K562 (cell line): ENCODE measurements around the gene TNPO2. TPM values are rescaled to one million over a fixed set of nuclear protein-coding genes. Genes with fewer than 3 reads are reported as not detected.

ENCODE experiments used
- ATAC-seq: fragments of 200-7000 bp; cut with Tn5 transposase; 3 replicates; pipeline ENCODE4 v1.9.1; 2020; ENCODE audit warnings: moderate library complexity
- BruUV-seq: library from RNA; stranded (reverse); fragments of 400-500 nt; replicated peaks from 2 replicates; lab custom pipeline; 2021; lab: Mats Ljungman, UMichigan
- CTCF ChIA-PET: fragments of 300-600 bp; formaldehyde crosslinking; extraction: SDS; loops from one replicate; lab custom pipeline; 2021; ENCODE audit warnings: low intra/inter-chr PET ratio; lab: Yijun Ruan, JAX
- POLR2A ChIA-PET: fragments of 300-600, 350-650 bp; sonication (Branson Sonifier 250); formaldehyde crosslinking; extraction: SDS; loops from one replicate; lab custom pipeline; 2021; ENCODE audit warnings: antibody characterized with exemption, inconsistent platforms; lab: Yijun Ruan, JAX
- DNase-seq, 4 experiments: peaks; one replicate each; pipeline versions ENCODE4 v3.0.0 to v3.0.0-alpha.2; 2011 to 2018; ENCODE audit warnings: low spot score in 3 of 4, mixed read lengths in 3 of 4; ENCODE audit errors: extremely low read depth in 1 of 4
- FAIRE-seq: peaks from 2 replicates; lab custom pipeline; 2011; peaks lifted over from hg19 to GRCh38; lab: Jason Lieb, UNC
- H2AFZ ChIP-seq: 2 replicates; pipeline ENCODE4 v1.6.0; 2011; ENCODE audit warnings: low read depth, low read length, control low read depth, inconsistent platforms
- H3K27ac ChIP-seq: fragments of 200-600 bp; 3 replicates; pipeline ENCODE4 v1.8.0; 2011; ENCODE audit warnings: low read depth, mild to moderate bottlenecking, control low read depth, inconsistent platforms, low read length, moderate library complexity, mixed read lengths; ENCODE audit errors: extremely low read depth
- H3K27me3 ChIP-seq, 2 experiments: fragments of 300-600 bp in 1 of 2; 2 replicates in 1 of 2; 3 replicates in 1 of 2; pipeline versions ENCODE4 v1.6.0 to v1.8.0; 2011; ENCODE audit warnings: inconsistent platforms in 2 of 2, low read length in 2 of 2, mild to moderate bottlenecking in 1 of 2, mixed read lengths in 1 of 2, moderate library complexity in 1 of 2; ENCODE audit not compliant: control insufficient read depth in 2 of 2, insufficient read depth in 2 of 2
- H3K36me3 ChIP-seq: fragments of 300-600 bp; 3 replicates; pipeline ENCODE4 v1.8.0; 2011; ENCODE audit warnings: mild to moderate bottlenecking, low read length, inconsistent platforms; ENCODE audit not compliant: control insufficient read depth, insufficient read depth
- H3K4me1 ChIP-seq, 2 experiments: fragments of 200-600 bp in 1 of 2; replicated peaks in 1 of 2; 2 replicates in 1 of 2; 3 replicates in 1 of 2; pipeline versions ENCODE4 v1.5.1 to v1.8.0; 2011; ENCODE audit warnings: inconsistent platforms in 2 of 2, low read length in 2 of 2, mild to moderate bottlenecking in 1 of 2, mixed read lengths in 1 of 2, moderate library complexity in 1 of 2; ENCODE audit not compliant: control insufficient read depth in 2 of 2, insufficient read depth in 2 of 2
- H3K4me2 ChIP-seq: 2 replicates; pipeline ENCODE4 v1.6.1; 2011; ENCODE audit warnings: low read length, control low read depth, inconsistent platforms, mixed read lengths; ENCODE audit not compliant: insufficient read depth
- H3K4me3 ChIP-seq: fragments of 200-600 bp; sonication (generic), shearing (Covaris generic); 2 replicates; pipeline ENCODE4 v1.5.1; 2016; ENCODE audit warnings: control low read depth, inconsistent platforms
- H3K79me2 ChIP-seq: fragments of 200-600 bp; 3 replicates; pipeline ENCODE4 v1.8.0; 2011; ENCODE audit warnings: low read length, inconsistent platforms; ENCODE audit not compliant: control insufficient read depth, insufficient read depth
- H3K9ac ChIP-seq, 2 experiments: 2 replicates each; pipeline versions ENCODE4 v1.6.0 to v1.6.1; 2011; ENCODE audit warnings: low read depth in 2 of 2, low read length in 2 of 2, control low read depth in 1 of 2, inconsistent platforms in 1 of 2, mild to moderate bottlenecking in 1 of 2, mixed read lengths in 1 of 2; ENCODE audit not compliant: insufficient read depth in 1 of 2
- H3K9me1 ChIP-seq: one replicate; pipeline ENCODE4 v1.6.0; 2011; ENCODE audit warnings: inconsistent platforms, mild to moderate bottlenecking, low read length, moderate library complexity; ENCODE audit not compliant: control insufficient read depth, insufficient read depth
- H3K9me3 ChIP-seq: replicated peaks from 2 replicates; pipeline ENCODE4 v1.5.1; 2011; ENCODE audit warnings: low read depth, low read length, inconsistent platforms; ENCODE audit not compliant: control insufficient read depth, insufficient read depth
- H4K20me1 ChIP-seq: replicated peaks from 2 replicates; pipeline ENCODE4 v1.6.1; 2011; ENCODE audit warnings: low read length, inconsistent platforms, mixed read lengths; ENCODE audit not compliant: control insufficient read depth, insufficient read depth
- ATF3 ChIP-seq, 2 experiments: fragments of 450-650 bp in 1 of 2; sonication (generic) in 1 of 2; formaldehyde crosslinking in 1 of 2; IDR thresholded peaks in 1 of 2; conservative IDR thresholded peaks in 1 of 2; 2 replicates each; pipeline versions ENCODE4 v1.6.1 to v1.8.1; 2016 to 2023; ENCODE audit warnings: mild to moderate bottlenecking in 2 of 2, moderate library complexity in 2 of 2, inconsistent platforms in 1 of 2, missing genetic modification reagents in 1 of 2
- ATF7 ChIP-seq: fragments of 450-650 bp; IDR thresholded peaks from 2 replicates; pipeline ENCODE4 v1.7.1; 2014; ENCODE audit warnings: mild to moderate bottlenecking, moderate library complexity
- CTCF ChIP-seq, 3 experiments: IDR thresholded peaks in 2 of 3; conservative IDR thresholded peaks in 1 of 3; 2 replicates each; pipeline ENCODE4 v1.5.1; 2011 to 2012; ENCODE audit warnings: low read length in 3 of 3, mild to moderate bottlenecking in 3 of 3, control low read depth in 2 of 3, improper control_type of control experiment in 1 of 3, inconsistent platforms in 1 of 3, low read depth in 1 of 3, mixed read lengths in 1 of 3, moderate library complexity in 1 of 3; ENCODE audit not compliant: insufficient read depth in 2 of 3
- KDM2B ChIP-seq: fragments of 250-450 bp; sonication (Bioruptor Pico); IDR thresholded peaks from 2 replicates; pipeline ENCODE4 v1.8.0; 2021; ENCODE audit warnings: mild to moderate bottlenecking, moderate library complexity
- MED1 ChIP-seq: sonication (generic); formaldehyde crosslinking; IDR thresholded peaks from 2 replicates; pipeline ENCODE4 v1.8.1; 2023; ENCODE audit warnings: missing genetic modification reagents, borderline replicate concordance
- PHB2 ChIP-seq: fragments of 450-650 bp; IDR thresholded peaks from 2 replicates; pipeline ENCODE4 v1.6.1; 2017; ENCODE audit warnings: low read depth
- POLR3G ChIP-seq: IDR thresholded peaks from 2 replicates; pipeline ENCODE4 v1.6.1; 2011; ENCODE audit not compliant: insufficient read length, insufficient replicate concordance; ENCODE audit errors: extremely low read depth
- RBM14 ChIP-seq: fragments of 200-400 bp; formaldehyde crosslinking; IDR thresholded peaks from 2 replicates; pipeline ENCODE4 v1.6.1; 2018; ENCODE audit warnings: low read depth, mild to moderate bottlenecking, low read length, moderate library complexity, borderline replicate concordance; ENCODE audit not compliant: insufficient read depth
- XRCC5 ChIP-seq: fragments of 200-400 bp; formaldehyde crosslinking; IDR thresholded peaks from 2 replicates; pipeline ENCODE4 v1.6.1; 2017; ENCODE audit warnings: low read depth, mild to moderate bottlenecking, low read length
- WGBS: fragments of 100-300 bp; shearing (Covaris generic); methylation state at CpG from one replicate; pipeline ENCODE4 v1.1.6; 2016; ENCODE audit warnings: low coverage, mixed read lengths; ENCODE audit not compliant: insufficient coverage; ENCODE audit errors: missing lambda C conversion rate; 5-methylcytosine and 5-hydroxymethylcytosine counted together
- in situ Hi-C: fragments of 300-500 bp; cut with MboI; formaldehyde crosslinking; loops from 4 replicates; pipeline ENCODE4 v1.15.0; 2018; ENCODE audit warnings: inconsistent platforms, mixed read lengths
- intact Hi-C: fragments of 100-400 bp; cut with micrococcal nuclease; formaldehyde crosslinking; loops from 2 replicates; pipeline ENCODE4 v1.14.2; 2022
- polyA plus RNA-seq, 8 experiments: library from polyadenylated mRNA; depleted of rRNA in 4 of 8; stranded (reverse) in 5 of 8; unstranded in 3 of 8; fragments of >200 nt; fragmentation: Nextera tagmentation in 2 of 8; fragmentation: Illumina TruSeq in 1 of 8; extraction: Ambion mirVana in 2 of 8; extraction: Trizol in 1 of 8; gene quantifications; 2 replicates each; pipeline versions ENCODE4 v1.2.1 to v1.2.3, GENCODE V29; 2011 to 2014; ENCODE audit warnings: inconsistent platforms in 1 of 8, missing spikeins in 1 of 8
- total RNA-seq, 7 experiments: library from RNA; depleted of rRNA in 6 of 7; stranded (reverse); fragments of >200 nt in 6 of 7; fragmentation: Illumina TruSeq in 2 of 7; extraction: Trizol in 2 of 7; gene quantifications; 2 replicates each; pipeline versions ENCODE4 v1.2.1 to v1.2.3, GENCODE V29; 2011 to 2021; ENCODE audit warnings: low replicate concordance in 1 of 7
- TF ChIP-seq, protein P1 (sequence below): sonication (generic); formaldehyde crosslinking; IDR thresholded peaks from 2 replicates; pipeline ENCODE4 v1.8.1; 2023; ENCODE audit warnings: mild to moderate bottlenecking, missing genetic modification reagents
- TF ChIP-seq, protein P2 (sequence below): fragments of 250-450 bp; sonication (Bioruptor Pico); IDR thresholded peaks from 2 replicates; pipeline ENCODE4 v1.5.1; 2021; ENCODE audit warnings: mild to moderate bottlenecking
- TF ChIP-seq, protein P3 (sequence below), 2 experiments: fragments of 450-650 bp; IDR thresholded peaks; 2 replicates each; pipeline ENCODE4 v1.6.1; 2016

TNPO2 gene
- total and polyA plus RNA-seq, 9 of the 15 experiments (the other 6 are each of a cell fraction or from before 2014, with no cell fraction given) = 6.0 to 126 (median 53.8) TPM

- POLR2A ChIA-PET = interaction anchor here (0.9 kb wide), 1 partner anchor 9 kb away, joined by 3 read pairs; the partner anchor contains the start of genes MAN2B1 and WDR83
- ATAC-seq = peak; percentile 89
- peaks cover 29% of the 10 kb centered on the region; the same call in 2 of the 3 replicates for H3K36me3 ChIP-seq
- no peak for TF ChIP-seq KDM2B
- no peak for TF ChIP-seq POLR3G
- TF ChIP-seq ATF3 (IDR thresholded peaks at IDR 0.05) = peak; percentile 47; the same call in 1 of the 2 replicates
- TF ChIP-seq ATF3 (CRISPR knock-in tag; conservative IDR thresholded peaks at IDR 0.05) = no peak
- TF ChIP-seq CTCF (IDR thresholded peaks at IDR 0.05 in 2 of 3, conservative IDR thresholded peaks at IDR 0.05 in 1 of 3; ENCODE audit: insufficient read depth in 2 of 3, low read depth in 1 of 3, low read length in 3 of 3) = 0 out of 6 replicates have a peak, but pooled peaks of 1 of the 3 experiments have one; percentile 5
- TF ChIP-seq RBM14 = no peak
- no peak for TF ChIP-seq MED1 (CRISPR knock-in tag)
- TF ChIP-seq ATF7 = no peak
- TF ChIP-seq, protein P1, sequence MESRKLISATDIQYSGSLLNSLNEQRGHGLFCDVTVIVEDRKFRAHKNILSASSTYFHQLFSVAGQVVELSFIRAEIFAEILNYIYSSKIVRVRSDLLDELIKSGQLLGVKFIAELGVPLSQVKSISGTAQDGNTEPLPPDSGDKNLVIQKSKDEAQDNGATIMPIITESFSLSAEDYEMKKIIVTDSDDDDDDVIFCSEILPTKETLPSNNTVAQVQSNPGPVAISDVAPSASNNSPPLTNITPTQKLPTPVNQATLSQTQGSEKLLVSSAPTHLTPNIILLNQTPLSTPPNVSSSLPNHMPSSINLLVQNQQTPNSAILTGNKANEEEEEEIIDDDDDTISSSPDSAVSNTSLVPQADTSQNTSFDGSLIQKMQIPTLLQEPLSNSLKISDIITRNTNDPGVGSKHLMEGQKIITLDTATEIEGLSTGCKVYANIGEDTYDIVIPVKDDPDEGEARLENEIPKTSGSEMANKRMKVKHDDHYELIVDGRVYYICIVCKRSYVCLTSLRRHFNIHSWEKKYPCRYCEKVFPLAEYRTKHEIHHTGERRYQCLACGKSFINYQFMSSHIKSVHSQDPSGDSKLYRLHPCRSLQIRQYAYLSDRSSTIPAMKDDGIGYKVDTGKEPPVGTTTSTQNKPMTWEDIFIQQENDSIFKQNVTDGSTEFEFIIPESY = peak; percentile 93
- TF ChIP-seq, protein P2, sequence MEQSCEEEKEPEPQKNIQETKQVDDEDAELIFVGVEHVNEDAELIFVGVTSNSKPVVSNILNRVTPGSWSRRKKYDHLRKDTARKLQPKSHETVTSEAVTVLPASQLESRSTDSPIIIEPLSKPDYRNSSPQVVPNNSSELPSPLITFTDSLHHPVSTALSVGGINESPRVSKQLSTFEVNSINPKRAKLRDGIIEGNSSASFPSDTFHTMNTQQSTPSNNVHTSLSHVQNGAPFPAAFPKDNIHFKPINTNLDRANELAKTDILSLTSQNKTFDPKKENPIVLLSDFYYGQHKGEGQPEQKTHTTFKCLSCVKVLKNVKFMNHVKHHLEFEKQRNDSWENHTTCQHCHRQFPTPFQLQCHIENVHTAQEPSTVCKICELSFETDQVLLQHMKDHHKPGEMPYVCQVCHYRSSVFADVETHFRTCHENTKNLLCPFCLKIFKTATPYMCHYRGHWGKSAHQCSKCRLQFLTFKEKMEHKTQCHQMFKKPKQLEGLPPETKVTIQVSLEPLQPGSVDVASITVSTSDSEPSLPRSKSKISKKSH (CRISPR knock-in tag) = no peak
- no peak for TF ChIP-seq PHB2
- TF ChIP-seq XRCC5 = no peak
- TF ChIP-seq, protein P3, sequence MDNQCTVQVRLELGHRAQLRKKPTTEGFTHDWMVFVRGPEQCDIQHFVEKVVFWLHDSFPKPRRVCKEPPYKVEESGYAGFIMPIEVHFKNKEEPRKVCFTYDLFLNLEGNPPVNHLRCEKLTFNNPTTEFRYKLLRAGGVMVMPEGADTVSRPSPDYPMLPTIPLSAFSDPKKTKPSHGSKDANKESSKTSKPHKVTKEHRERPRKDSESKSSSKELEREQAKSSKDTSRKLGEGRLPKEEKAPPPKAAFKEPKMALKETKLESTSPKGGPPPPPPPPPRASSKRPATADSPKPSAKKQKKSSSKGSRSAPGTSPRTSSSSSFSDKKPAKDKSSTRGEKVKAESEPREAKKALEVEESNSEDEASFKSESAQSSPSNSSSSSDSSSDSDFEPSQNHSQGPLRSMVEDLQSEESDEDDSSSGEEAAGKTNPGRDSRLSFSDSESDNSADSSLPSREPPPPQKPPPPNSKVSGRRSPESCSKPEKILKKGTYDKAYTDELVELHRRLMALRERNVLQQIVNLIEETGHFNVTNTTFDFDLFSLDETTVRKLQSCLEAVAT (IDR thresholded peaks at IDR 0.05) = no peak
Measured at GRCh38 chr19:12656899-12657571, 66.7 kb downstream of the TNPO2 start.

More at GRCh38 chr19:12656899-12657571, 66.7 kb downstream of the TNPO2 start:
- Histone ChIP-seq H3K9me3 (0 out of 2 replicates have a peak, but pooled peaks cover 1% of the 10 kb centered on the region), H3K4me2 (no peak overlapping the region), H2AFZ (no peak overlapping the region), H3K4me1 (peaks cover 2 to 8% of the 10 kb centered on the region in 2 experiments; a peak in 4 of 5 replicates), H3K9me1 (no peaks in the 10 kb centered on the region), H4K20me1 (no peaks in the 10 kb centered on the region), H3K4me3 (no peak overlapping the region), H3K9ac (no peak overlapping the region), H3K27me3 (no peaks in the 10 kb centered on the region), H3K27ac (no peak overlapping the region), H3K79me2 (no peaks in the 10 kb centered on the region)
- BruUV-seq = no TSS peak
- in situ Hi-C loops = no loop called here
- 93% methylated on average over 23 of the region's 50 CpGs for WGBS
- CTCF ChIA-PET = no interaction called here
- FAIRE-seq (no peak), DNase-seq (peak; percentile 23 to 85 (median 76))
- intact Hi-C loops = no loop called here
